Tibial nerve (tissue), 4 donors: ENCODE measurements around the gene MYO1A. TPM values are rescaled to one million over a fixed set of nuclear protein-coding genes. Genes with fewer than 3 reads are reported as not detected.
A peak's percentile ranks its signal among the peaks of the same experiment; 100 is the strongest.

Source experiments
- DNase-seq, 2 donors: peaks; one replicate each; pipeline ENCODE4 v3.0.0-alpha.2; 2019; ENCODE audit warnings: low spot score in 2 of 2
- H3K27ac ChIP-seq, 4 donors: fragments of 200-600 bp; sonication (generic) in 3 of 4; one replicate each; pipeline ENCODE4 v1.5.1; 2017 to 2019; ENCODE audit warnings: mild to moderate bottlenecking in 1 of 4
- H3K27me3 ChIP-seq, 2 donors: fragments of 200-600 bp; sonication (generic) in 1 of 2; one replicate each; pipeline versions ENCODE4 v1.5.1 to v1.6.0; 2017 to 2019
- H3K36me3 ChIP-seq, 3 donors: fragments of 200-600 bp; sonication (generic); one replicate each; pipeline ENCODE4 v1.5.1; 2018 to 2019
- H3K4me1 ChIP-seq, 4 donors: fragments of 200-600 bp; sonication (generic) in 3 of 4; one replicate each; pipeline ENCODE4 v1.5.1; 2017 to 2019
- H3K4me3 ChIP-seq, 4 donors: fragments of 200-600 bp; sonication (generic) in 3 of 4; one replicate each; pipeline ENCODE4 v1.5.1; 2017 to 2019; ENCODE audit warnings: mild to moderate bottlenecking in 1 of 4, moderate library complexity in 1 of 4
- H3K9me3 ChIP-seq, 4 donors: fragments of 200-600 bp; sonication (generic) in 3 of 4; one replicate each; pipeline ENCODE4 v1.5.1; 2017 to 2019
- CTCF ChIP-seq, 5 experiments: fragments of 200-600 bp in 3 of 5; fragments of 450-650 bp in 2 of 5; sonication (generic) in 3 of 5; IDR thresholded peaks; one replicate each; pipeline ENCODE4 v1.5.1; 2016 to 2019; ENCODE audit warnings: antibody characterized with exemption in 5 of 5, mild to moderate bottlenecking in 3 of 5, moderate library complexity in 2 of 5
- EP300 ChIP-seq, 2 donors: sonication (generic); formaldehyde crosslinking; IDR thresholded peaks; one replicate each; pipeline ENCODE4 v1.6.1; 2017; ENCODE audit warnings: antibody characterized with exemption in 2 of 2, mild to moderate bottlenecking in 1 of 2
- POLR2A ChIP-seq, 2 donors: fragments of 450-650 bp; IDR thresholded peaks; one replicate each; pipeline ENCODE4 v1.6.1; 2017; ENCODE audit warnings: antibody characterized with exemption in 2 of 2, mild to moderate bottlenecking in 2 of 2, moderate library complexity in 2 of 2
- WGBS, 2 donors: methylation state at CpG; one replicate each; pipeline ENCODE4 v1.1.5; 2018; 5-methylcytosine and 5-hydroxymethylcytosine counted together
- total RNA-seq, 4 donors: library from RNA; depleted of rRNA; stranded (reverse); fragments of >200 nt; gene quantifications; one replicate each; pipeline ENCODE4 v1.1.0, GENCODE V29; 2016

The MYO1A gene
- total RNA-seq, 4 donors from 2014 or later, result 0.30 to 0.59 TPM; not detected in 2

- H3K4me3 ChIP-seq, result no peak overlapping the region
- 77 to 80% methylated on average over 6 of the region's 6 CpGs for WGBS, 2 donors
- peaks cover 3 to 56% (median 37%) of the 10 kb centered on the region in 4 donors for H3K4me1 ChIP-seq
- peak in 1 of 2 donors; percentile 28 for TF ChIP-seq EP300 (IDR thresholded peaks at IDR 0.05)
- TF ChIP-seq CTCF (IDR thresholded peaks at IDR 0.05), result no peak
- TF ChIP-seq POLR2A (IDR thresholded peaks at IDR 0.05), result no peak
- H3K9me3 ChIP-seq, result no peaks in the 10 kb centered on the region
- no peaks in the 10 kb centered on the region for H3K27me3 ChIP-seq
- H3K27ac ChIP-seq, result peak overlapping the region in 3 of 4 donors; percentile 5 to 99 (median 99)
- peaks cover 0 to 91% (median 16%) of the 10 kb centered on the region in 3 donors for H3K36me3 ChIP-seq
- no peak for DNase-seq
Measured at GRCh38 chr12:57096099-57096572, 46.2 kb upstream of the MYO1A start.

- DNase-seq, result no peak
- H3K27ac ChIP-seq, result peak overlapping the region in 3 of 4 donors; percentile 76 to 99 (median 99)
- no peaks in the 10 kb centered on the region for H3K27me3 ChIP-seq
- H3K36me3 ChIP-seq, result peaks cover 0 to 91% (median 16%) of the 10 kb centered on the region in 3 donors
- no peak overlapping the region for H3K4me3 ChIP-seq
- TF ChIP-seq POLR2A (IDR thresholded peaks at IDR 0.05) (no peak), EP300 (IDR thresholded peaks at IDR 0.05) (no peak), CTCF (IDR thresholded peaks at IDR 0.05) (no peak)
- WGBS, 2 donors, result 61 to 64% methylated on average over 3 of the region's 3 CpGs
- H3K9me3 ChIP-seq, result no peaks in the 10 kb centered on the region
- H3K4me1 ChIP-seq, result peaks cover 3 to 63% (median 44%) of the 10 kb centered on the region in 4 donors
Measured at GRCh38 chr12:57095440-57095839, 45.5 kb upstream of the MYO1A start.

GRCh38 chr12:57094208-57095160 is 44.6 kb upstream of the MYO1A start:
- WGBS, 2 donors, result 26 to 36% methylated on average over 12 to 15 of the region's 15 CpGs
- DNase-seq, result no peak
- Histone ChIP-seq H3K4me1 (peaks cover 3 to 66% (median 47%) of the 10 kb centered on the region in 4 donors), H3K9me3 (no peaks in the 10 kb centered on the region), H3K4me3 (peak overlapping the region in 1 of 4 donors; percentile 4), H3K27me3 (no peaks in the 10 kb centered on the region), H3K36me3 (peaks cover 0 to 82% (median 11%) of the 10 kb centered on the region in 3 donors), H3K27ac (peak overlapping the region; percentile 76 to 99 (median 90))
- TF ChIP-seq CTCF (IDR thresholded peaks at IDR 0.05) (no peak), POLR2A (IDR thresholded peaks at IDR 0.05) (no peak), EP300 (IDR thresholded peaks at IDR 0.05) (no peak)

GRCh38 chr12:57093415-57094207 is 43.7 kb upstream of the MYO1A start:
- H3K4me3 ChIP-seq, result peak overlapping the region in 2 of 4 donors; percentile 1 to 4
- H3K4me1 ChIP-seq, result peaks cover 3 to 66% (median 47%) of the 10 kb centered on the region in 4 donors
- peak overlapping the region; percentile 76 to 99 (median 90) for H3K27ac ChIP-seq
- WGBS, 2 donors, result 11 to 38% methylated on average over 14 to 22 of the region's 24 CpGs
- peak; percentile 72 for DNase-seq
- no peaks in the 10 kb centered on the region for H3K27me3 ChIP-seq
- no peaks in the 10 kb centered on the region for H3K9me3 ChIP-seq
- peak in 1 of 2 donors; percentile 34 for TF ChIP-seq POLR2A (IDR thresholded peaks at IDR 0.05)
- TF ChIP-seq EP300 (IDR thresholded peaks at IDR 0.05), result peak in 1 of 2 donors; percentile 65
- peak; percentile 27 to 47 (median 40) for TF ChIP-seq CTCF (IDR thresholded peaks at IDR 0.05)
- H3K36me3 ChIP-seq, result peaks cover 0 to 73% (median 8%) of the 10 kb centered on the region in 3 donors
